Middle frontal gyrus (tissue), 1 donor: Measurements from ENCODE around the gene HDGFL1.

Source experiments
- DNase-seq: peaks from one replicate; pipeline ENCODE4 v3.0.0-alpha.2; 2015; ENCODE audit warnings: low spot score; ENCODE audit errors: extremely low spot score

HDGFL1 gene

DNA sequence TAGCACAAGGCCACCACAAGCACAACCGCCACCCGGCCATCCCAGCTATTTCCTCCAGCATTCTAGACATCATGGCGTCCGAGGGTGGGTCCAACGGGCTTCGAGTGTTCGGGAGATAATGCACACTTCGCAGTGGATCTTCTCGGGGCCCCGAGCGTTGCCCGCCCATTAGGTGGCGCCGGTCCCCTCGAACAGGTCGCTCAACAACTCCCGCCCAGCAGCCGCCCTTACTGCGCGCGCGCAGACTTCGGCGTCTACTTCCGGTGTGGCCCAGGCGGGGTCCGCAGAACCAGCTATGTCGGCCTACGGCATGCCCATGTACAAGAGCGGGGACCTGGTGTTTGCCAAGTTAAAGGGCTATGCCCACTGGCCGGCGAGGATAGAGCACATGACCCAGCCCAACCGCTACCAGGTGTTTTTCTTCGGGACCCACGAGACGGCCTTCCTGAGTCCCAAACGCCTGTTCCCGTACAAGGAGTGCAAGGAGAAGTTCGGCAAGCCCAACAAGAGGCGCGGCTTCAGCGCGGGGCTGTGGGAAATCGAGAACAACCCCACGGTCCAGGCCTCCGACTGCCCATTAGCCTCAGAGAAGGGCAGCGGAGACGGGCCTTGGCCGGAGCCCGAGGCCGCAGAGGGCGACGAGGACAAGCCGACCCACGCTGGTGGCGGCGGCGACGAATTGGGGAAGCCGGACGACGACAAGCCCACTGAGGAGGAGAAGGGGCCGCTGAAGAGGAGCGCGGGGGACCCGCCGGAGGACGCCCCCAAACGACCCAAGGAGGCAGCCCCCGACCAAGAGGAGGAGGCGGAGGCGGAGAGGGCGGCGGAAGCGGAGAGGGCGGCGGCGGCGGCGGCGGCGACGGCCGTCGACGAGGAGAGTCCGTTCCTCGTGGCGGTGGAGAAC lies at the start of gene HDGFL1:
Gene HDGFL1, plus strand, starts transcription at position 286 of the 904 bp plus-strand sequence. Its CDS starts 10 bp downstream, at position 296.
- DNase-seq: no peak

- DNase-seq: no peak
Observed at GRCh38 chr6:22521035-22521434, 48.3 kb upstream of the HDGFL1 start.

DNA sequence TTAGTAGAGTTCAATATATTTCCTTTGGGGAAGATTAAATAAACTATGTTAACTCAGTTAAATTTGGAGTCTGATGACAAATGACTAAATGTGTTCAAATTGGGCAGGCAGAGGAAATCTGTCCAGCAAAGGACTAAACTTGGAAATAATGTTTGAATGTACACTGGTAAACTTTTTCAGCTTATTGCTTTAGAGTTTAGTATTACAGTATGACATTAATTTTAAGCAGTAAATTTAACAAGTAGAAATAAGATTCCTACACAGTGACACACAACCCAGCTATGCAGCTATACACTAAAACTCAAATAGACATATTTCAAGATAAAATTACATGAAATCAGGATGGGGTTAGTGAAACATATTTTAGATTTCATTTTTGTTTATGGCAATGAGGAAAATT lies 42.6 kb upstream of the HDGFL1 start:
- DNase-seq: no peak

DNA sequence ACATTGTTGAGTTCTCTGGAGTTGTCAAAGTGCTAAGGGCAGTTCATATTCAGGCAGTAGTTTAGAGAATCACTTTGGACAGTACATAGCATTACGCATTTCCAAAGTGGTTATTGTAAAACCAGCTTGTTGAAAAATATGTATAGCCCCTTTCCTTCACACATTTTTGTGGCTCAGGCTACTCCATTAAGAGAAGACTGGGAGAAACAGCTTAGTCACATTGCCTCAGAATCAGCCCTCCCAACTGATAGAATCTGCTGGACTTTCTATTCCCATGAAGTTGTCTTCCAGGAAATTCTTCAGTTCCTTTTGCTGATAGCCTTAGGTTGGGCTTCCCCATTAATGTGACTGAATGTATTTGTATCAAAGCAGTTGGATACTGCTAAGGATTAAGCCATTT lies 39.5 kb upstream of the HDGFL1 start:
- DNase-seq: no peak

DNA sequence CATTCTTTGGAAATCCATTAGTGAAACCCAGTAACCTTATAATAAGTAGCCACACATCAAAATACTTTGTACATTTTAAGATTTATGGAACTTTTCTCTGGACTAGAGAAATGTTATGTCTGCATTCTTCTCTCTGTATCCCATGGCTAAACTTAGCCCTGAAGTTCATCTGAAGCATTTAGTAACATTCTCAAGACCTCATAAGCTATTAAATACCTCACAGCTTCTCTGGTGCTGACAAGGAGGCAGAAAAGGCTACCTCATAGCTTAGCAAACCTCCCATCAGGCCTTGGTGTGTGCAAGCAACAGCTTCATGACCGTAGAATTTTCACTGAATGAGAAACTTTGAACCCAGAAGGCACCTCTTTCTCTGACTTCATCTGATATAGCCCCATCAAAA lies 38.9 kb upstream of the HDGFL1 start:
- no peak for DNase-seq

DNA sequence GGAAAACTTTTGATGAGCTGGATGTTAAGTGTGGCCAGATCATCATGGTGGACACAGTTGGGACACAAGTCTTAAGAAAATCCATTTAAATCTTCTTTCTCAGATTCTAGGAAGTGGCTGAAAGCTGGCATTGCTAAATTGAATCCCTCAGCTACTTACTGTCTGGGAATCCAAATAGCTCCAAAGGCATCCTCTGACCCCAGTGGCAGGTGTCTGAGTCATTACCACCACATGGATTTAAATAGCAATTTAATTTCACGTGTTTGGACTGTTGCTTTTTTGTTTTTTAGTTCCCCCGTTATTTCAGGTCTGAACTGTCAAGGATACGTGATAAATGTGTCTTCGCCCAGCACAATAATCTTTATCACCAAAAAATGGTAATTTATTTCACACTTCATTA lies 33.2 kb upstream of the HDGFL1 start:
- no peak for DNase-seq

GRCh38 chr6:22544476-22544875 lies 24.9 kb upstream of the HDGFL1 start:
- no peak for DNase-seq

DNA sequence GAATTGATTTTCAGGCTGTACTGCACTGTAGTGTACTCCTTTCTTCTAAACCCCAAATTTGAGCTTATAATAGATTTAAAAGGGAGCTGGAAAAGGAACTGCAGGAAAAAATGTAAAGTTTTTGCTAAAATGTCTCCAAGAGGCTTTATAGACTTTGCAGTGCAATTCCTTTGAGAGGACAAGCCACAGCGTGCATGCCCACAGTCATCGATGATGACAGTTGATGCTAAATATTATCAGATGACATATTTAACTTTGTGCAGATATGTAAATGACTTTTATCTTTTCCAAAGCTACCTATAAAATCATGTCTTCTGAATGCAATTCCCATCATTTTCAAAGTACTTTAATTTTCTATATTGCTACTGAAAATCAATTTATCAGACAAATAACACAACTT lies 24.3 kb upstream of the HDGFL1 start:
- no peak for DNase-seq

DNA sequence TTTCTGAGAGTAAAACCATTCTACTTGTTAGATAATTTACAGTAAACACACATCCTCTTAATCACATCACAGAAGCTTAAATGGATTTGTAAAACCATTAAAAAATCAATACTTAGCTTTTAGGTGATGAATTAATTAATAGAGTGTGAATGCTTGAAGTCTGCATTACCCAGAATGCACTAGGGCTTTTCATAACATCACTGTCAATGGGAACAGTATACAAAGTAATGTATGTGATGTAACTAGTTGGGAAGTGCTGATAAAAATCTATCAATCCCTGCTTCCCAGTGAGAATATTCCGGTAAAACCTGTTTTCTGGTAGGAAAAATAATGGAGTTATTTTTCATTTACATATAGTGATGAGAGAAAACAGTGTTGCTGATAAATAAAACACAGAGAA lies 23.1 kb upstream of the HDGFL1 start:
- no peak for DNase-seq

- DNase-seq: no peak
Observed at GRCh38 chr6:22550971-22551670, 18.2 kb upstream of the HDGFL1 start.

DNA sequence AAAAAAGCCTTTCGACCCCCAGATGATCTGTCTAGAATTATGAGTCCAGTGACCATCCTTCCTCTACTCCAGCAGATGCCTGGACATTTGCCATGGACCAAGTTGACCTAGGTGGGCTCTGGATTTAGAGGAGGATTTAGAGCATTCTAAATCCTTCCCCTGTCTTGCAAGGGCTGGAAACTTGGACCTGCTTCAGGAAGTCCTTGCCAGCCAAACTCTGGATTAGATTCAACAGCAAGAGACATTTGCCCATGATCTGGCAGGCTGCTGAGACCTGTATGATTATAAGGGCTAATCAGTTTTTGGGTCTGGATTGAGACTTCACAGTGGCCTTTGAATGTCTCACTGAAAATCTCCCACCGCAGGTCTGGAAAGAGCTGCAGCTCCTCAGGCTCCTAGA lies 13.1 kb upstream of the HDGFL1 start:
- DNase-seq: no peak

DNA sequence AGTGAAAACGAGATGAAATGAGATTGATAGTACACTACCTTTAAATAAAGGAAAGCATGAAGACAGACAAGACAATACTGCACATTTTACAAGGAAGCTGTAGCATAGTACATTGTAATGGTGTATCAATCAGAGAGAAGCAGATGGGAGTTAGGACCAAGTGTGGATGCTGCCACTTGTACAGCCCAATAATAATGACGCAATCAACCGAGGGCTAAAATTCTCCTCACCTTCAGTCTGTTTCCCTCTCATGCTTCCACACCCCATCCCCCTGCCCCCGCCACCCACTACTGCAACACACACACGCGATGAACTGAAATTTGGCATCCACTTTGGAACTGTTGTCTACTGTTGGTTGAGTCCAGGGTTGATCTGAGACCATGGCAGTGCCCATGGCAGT lies 12.4 kb upstream of the HDGFL1 start:
- DNase-seq: no peak

GRCh38 chr6:22558288-22558882 lies 11.0 kb upstream of the HDGFL1 start:
- no peak for DNase-seq

DNA sequence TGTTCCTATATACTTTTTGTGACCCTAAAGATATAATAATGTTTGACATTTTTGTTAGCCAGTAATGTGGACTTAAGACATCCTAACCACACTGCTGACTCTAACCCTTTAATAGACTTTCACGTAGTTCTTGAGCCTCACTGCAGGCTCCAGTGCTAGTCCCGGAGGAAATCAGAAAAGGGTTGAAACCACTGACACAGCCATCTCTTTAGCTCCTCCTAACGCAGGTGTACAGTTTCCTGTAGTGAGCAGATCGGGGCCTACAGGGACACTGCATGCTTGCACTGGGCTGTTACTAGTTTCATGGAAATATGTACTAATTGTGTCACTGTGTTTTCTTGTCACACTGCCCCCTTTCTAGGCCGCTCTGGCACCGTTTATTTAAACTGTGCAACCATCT lies 512 bp upstream of the HDGFL1 start:
- no peak for DNase-seq

DNA sequence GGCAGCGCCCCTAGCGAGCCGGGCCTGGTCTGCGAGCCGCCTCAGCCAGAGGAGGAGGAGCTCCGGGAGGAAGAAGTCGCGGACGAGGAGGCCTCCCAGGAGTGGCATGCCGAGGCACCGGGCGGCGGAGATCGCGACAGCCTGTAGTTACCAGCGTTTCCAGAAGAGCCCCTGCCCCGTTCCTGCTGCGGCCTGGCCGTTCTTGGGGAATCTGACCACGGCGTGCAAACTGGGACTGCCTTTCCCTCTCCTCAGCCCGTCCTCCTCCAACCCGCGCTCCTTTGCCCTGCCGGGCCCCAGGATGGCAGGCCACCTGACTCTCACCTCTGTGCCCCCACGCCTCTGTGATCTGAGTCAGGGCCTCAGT lies 802 bp downstream of the HDGFL1 start:
- no peak for DNase-seq

- DNase-seq: no peak
Observed at GRCh38 chr6:22575190-22575589, 5.8 kb downstream of the HDGFL1 start.

DNA sequence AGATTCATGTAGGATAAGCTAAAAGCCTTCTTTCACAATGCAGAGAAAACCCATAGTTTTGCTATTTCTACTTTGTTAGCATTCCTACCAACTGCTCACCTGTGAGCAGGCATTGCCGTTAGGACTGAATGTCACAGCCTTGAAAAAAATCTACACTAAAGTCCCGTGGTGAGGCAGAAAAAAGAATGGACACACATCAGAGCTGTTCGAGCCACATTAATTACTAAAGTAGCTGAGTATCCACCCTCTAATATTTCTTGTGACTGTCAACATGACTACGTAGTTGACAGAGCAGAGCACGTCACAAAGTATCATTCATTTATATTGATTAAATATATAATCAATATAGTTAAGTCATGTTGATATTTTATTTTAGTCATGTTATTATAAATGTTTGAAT lies 10.1 kb downstream of the HDGFL1 start:
- DNase-seq: no peak

GRCh38 chr6:22580337-22580736 lies 11.0 kb downstream of the HDGFL1 start:
- DNase-seq: no peak

DNA sequence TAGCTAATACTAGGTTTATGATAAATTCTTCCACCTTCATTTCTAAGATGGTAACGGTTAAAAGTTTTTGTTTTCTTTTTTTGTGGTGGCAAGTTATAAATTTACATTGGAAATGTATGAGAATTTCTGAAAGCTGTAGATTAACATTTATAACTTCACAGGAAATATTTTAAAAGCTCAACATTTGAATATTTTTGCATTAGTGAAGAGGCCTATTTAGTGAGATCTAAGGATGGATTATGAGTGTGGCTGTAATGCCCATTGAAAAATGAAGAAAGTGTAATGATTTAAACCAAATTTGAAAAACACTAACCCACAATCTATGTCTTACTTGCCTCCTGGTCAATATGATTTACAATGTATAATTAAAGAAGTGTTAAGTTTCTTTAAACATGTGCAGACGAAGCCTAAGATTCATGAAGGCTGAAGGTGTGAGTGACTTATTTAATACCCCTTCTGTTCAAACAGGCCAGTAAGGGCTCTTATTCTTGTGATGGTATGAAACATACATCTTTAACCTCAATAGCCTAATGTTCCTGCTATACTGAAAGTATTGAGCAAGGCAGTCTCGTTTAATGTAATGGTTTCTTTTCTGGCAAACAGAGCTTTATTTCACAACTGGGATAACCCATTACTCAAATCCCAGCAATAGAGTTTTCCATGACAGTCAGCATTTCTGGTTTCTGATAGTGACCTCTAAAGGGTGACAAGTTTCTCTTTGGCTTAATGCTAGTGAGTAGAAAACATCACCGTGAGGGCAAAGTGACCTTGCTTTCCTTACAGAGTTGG lies 13.2 kb downstream of the HDGFL1 start:
- no peak for DNase-seq

- DNase-seq: no peak
Observed at GRCh38 chr6:22583230-22583629, 13.9 kb downstream of the HDGFL1 start.

DNA sequence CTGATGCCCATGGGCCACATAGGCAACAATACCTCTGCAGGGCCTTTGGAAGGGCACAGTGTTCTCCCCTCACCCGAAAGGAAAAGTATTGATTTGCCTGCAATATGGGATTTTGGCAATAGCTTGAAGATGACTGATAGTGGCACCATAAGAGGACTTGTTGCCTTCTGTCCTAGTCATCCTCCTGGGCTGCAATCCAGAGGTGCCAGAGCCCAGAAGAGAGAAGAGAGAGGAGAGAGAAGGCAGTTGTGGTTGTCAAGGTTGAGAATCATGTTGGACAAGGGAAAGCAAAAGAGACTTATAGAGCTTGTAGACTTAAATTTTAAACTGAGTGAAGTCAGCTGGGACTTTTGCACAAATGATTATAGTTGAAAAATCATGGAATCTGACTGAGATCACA lies 14.6 kb downstream of the HDGFL1 start:
- DNase-seq: no peak

DNA sequence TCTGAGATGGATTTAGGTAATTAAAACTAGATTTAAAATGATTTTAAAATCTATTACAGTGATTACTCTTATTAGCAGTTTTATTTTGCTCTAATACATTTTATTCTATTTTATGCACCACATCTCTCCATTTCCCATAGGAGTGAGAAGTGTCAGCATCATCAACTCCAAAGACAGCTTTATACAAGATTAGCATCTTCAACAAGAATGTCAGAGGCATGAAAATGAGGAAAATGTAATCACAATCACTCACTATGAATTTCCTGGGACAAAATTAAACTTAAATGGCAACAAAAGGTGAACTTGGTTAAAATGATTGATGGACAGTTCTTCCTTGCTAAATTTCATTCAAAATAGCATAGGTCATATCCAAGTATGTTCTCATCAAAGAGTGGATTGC lies 19.8 kb downstream of the HDGFL1 start:
- no peak for DNase-seq
